ENCODE measurements around the gene LMBR1.

DNA sequence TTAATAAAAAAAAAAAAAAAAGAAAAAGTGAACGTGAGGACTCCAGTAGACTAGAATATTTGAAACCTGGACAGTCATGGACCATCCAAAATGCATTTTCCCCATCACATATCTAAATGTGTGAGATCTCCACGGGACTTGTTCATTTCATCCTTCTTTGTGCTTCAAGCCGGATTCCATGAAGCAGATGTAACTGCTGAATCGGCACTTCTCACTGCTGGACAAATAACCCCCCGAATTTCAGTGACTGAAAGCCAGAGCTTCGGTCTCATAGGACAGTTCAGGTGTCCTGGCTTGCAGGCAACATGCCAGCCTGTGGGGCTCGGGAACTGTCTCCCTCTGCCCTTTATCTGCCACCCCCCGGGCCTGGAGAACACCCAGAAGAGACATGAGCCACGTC, 219.1 kb downstream of the LMBR1 start:
- no peak for TF ChIP-seq POLR2A (IDR thresholded peaks at IDR 0.05)
- TF ChIP-seq, protein P1, sequence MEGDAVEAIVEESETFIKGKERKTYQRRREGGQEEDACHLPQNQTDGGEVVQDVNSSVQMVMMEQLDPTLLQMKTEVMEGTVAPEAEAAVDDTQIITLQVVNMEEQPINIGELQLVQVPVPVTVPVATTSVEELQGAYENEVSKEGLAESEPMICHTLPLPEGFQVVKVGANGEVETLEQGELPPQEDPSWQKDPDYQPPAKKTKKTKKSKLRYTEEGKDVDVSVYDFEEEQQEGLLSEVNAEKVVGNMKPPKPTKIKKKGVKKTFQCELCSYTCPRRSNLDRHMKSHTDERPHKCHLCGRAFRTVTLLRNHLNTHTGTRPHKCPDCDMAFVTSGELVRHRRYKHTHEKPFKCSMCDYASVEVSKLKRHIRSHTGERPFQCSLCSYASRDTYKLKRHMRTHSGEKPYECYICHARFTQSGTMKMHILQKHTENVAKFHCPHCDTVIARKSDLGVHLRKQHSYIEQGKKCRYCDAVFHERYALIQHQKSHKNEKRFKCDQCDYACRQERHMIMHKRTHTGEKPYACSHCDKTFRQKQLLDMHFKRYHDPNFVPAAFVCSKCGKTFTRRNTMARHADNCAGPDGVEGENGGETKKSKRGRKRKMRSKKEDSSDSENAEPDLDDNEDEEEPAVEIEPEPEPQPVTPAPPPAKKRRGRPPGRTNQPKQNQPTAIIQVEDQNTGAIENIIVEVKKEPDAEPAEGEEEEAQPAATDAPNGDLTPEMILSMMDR (IDR thresholded peaks at IDR 0.05): no peak

All from esophagus squamous epithelium (tissue), 4 donors.